HEK293 (cell line): ENCODE results near the gene PCBP1.
"Not testable (repeated sequence)": the region's sequence is repeated elsewhere in the genome, so short reads cannot be mapped to it uniquely, and the experiment has no call there.

Experiments
- KLF1 ChIP-seq: fragments of 450-650 bp; formaldehyde crosslinking; IDR thresholded peaks from 2 replicates; pipeline ENCODE4 v1.5.1; 2016; ENCODE audit warnings: missing biosample characterization, missing genetic modification characterization
- KLF16 ChIP-seq: fragments of 450-650 bp; formaldehyde crosslinking; IDR thresholded peaks from 2 replicates; pipeline ENCODE4 v1.5.1; 2017; ENCODE audit warnings: missing biosample characterization, missing genetic modification characterization
- PRDM1 ChIP-seq: fragments of 450-650 bp; formaldehyde crosslinking; IDR thresholded peaks from 2 replicates; pipeline ENCODE4; 2016; ENCODE audit warnings: missing biosample characterization, missing genetic modification characterization
- ZBTB1 ChIP-seq: fragments of 450-650 bp; formaldehyde crosslinking; IDR thresholded peaks from 2 replicates; pipeline ENCODE4 v1.5.1; 2016; ENCODE audit warnings: missing biosample characterization, missing genetic modification characterization
- ZBTB10 ChIP-seq: fragments of 450-650 bp; formaldehyde crosslinking; IDR thresholded peaks from 2 replicates; pipeline ENCODE4 v1.5.1; 2016; ENCODE audit warnings: missing biosample characterization, missing genetic modification characterization
- ZNF354C ChIP-seq: fragments of 450-650 bp; formaldehyde crosslinking; IDR thresholded peaks from 2 replicates; pipeline ENCODE4 v1.5.1; 2016; ENCODE audit warnings: missing biosample characterization, missing genetic modification characterization, low read depth, borderline replicate concordance
- ZNF610 ChIP-seq: fragments of 450-650 bp; formaldehyde crosslinking; IDR thresholded peaks from 2 replicates; pipeline ENCODE4 v1.5.1; 2016; ENCODE audit warnings: missing biosample characterization, missing genetic modification characterization, borderline replicate concordance
- ZNF701 ChIP-seq: fragments of 450-650 bp; formaldehyde crosslinking; IDR thresholded peaks from 2 replicates; pipeline ENCODE4 v1.5.1; 2016; ENCODE audit warnings: missing biosample characterization, missing genetic modification characterization
- ZNF768 ChIP-seq: fragments of 450-650 bp; formaldehyde crosslinking; IDR thresholded peaks from 2 replicates; pipeline ENCODE4 v1.5.1; 2018; ENCODE audit warnings: missing biosample characterization, mild to moderate bottlenecking, missing genetic modification characterization
- ZNF830 ChIP-seq: fragments of 450-650 bp; IDR thresholded peaks from 2 replicates; pipeline ENCODE4 v1.5.0; 2018; ENCODE audit warnings: missing biosample characterization, missing genetic modification characterization, low read depth, mild to moderate bottlenecking, moderate library complexity
- ZSCAN30 ChIP-seq: fragments of 450-650 bp; IDR thresholded peaks from 2 replicates; pipeline ENCODE4 v1.5.1; 2018; ENCODE audit warnings: missing biosample characterization, mild to moderate bottlenecking, missing genetic modification characterization, moderate library complexity
- TF ChIP-seq, protein P1 (sequence below): fragments of 450-650 bp; formaldehyde crosslinking; IDR thresholded peaks from 2 replicates; pipeline ENCODE4 v1.5.1; 2016; ENCODE audit warnings: missing biosample characterization, missing genetic modification characterization
- TF ChIP-seq, protein P2 (sequence below): fragments of 450-650 bp; formaldehyde crosslinking; IDR thresholded peaks from 2 replicates; pipeline ENCODE4 v1.5.1; 2016; ENCODE audit warnings: missing biosample characterization, missing genetic modification characterization
- TF ChIP-seq, protein P3 (sequence below): fragments of 450-650 bp; formaldehyde crosslinking; IDR thresholded peaks from 2 replicates; pipeline ENCODE4 v1.5.1; 2017; ENCODE audit warnings: missing biosample characterization, missing genetic modification characterization

DNA sequence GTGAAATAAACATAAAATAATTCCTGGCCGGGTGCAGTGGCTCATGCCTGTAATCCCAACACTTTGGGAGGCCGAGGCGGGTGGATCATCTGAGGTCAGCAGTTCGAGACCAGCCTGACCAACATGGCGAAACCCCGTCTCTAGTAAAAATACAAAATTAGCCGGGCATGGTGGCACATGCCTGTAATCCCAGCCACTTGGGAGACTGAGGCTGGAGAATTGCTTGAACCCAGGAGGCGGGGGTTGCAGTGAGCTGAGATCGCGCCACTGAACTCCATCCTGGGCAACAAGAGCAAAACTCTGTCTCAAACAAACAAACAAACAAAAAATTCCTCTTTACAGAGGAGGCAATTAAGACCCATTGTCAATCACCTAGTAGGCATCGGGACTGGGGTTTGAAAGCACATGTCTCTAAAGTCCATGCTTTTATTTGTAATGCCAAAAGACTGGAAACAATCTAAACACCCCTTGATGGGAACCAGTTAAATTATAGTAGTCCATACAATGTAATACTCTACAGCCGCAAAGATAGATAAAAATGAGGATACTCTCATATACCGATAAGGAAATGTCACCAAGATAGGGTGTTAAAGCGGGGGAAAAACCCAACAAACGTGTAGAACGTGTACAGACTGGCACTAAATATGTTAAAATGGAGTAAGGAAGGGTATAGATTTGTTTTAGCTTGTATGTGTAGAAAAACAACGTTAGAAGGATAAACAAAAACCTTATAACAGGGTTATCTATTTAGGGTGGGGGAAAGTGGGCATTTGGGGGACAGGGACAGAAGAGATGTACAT, 44.3 kb downstream of the PCBP1 start:
- TF ChIP-seq, protein P1, sequence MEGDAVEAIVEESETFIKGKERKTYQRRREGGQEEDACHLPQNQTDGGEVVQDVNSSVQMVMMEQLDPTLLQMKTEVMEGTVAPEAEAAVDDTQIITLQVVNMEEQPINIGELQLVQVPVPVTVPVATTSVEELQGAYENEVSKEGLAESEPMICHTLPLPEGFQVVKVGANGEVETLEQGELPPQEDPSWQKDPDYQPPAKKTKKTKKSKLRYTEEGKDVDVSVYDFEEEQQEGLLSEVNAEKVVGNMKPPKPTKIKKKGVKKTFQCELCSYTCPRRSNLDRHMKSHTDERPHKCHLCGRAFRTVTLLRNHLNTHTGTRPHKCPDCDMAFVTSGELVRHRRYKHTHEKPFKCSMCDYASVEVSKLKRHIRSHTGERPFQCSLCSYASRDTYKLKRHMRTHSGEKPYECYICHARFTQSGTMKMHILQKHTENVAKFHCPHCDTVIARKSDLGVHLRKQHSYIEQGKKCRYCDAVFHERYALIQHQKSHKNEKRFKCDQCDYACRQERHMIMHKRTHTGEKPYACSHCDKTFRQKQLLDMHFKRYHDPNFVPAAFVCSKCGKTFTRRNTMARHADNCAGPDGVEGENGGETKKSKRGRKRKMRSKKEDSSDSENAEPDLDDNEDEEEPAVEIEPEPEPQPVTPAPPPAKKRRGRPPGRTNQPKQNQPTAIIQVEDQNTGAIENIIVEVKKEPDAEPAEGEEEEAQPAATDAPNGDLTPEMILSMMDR (tag by site-specific recombination), result not testable (repeated sequence)
- not testable (repeated sequence) for TF ChIP-seq ZNF354C, ZSCAN30, ZBTB1, KLF16, ZBTB10, PRDM1, ZNF830, ZNF768, ZNF701, ZNF610, KLF1 (tag by site-specific recombination)
- TF ChIP-seq, protein P2, sequence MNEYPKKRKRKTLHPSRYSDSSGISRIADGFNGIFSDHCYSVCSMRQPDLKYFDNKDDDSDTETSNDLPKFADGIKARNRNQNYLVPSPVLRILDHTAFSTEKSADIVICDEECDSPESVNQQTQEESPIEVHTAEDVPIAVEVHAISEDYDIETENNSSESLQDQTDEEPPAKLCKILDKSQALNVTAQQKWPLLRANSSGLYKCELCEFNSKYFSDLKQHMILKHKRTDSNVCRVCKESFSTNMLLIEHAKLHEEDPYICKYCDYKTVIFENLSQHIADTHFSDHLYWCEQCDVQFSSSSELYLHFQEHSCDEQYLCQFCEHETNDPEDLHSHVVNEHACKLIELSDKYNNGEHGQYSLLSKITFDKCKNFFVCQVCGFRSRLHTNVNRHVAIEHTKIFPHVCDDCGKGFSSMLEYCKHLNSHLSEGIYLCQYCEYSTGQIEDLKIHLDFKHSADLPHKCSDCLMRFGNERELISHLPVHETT (tag by site-specific recombination), result not testable (repeated sequence)
- TF ChIP-seq, protein P3, sequence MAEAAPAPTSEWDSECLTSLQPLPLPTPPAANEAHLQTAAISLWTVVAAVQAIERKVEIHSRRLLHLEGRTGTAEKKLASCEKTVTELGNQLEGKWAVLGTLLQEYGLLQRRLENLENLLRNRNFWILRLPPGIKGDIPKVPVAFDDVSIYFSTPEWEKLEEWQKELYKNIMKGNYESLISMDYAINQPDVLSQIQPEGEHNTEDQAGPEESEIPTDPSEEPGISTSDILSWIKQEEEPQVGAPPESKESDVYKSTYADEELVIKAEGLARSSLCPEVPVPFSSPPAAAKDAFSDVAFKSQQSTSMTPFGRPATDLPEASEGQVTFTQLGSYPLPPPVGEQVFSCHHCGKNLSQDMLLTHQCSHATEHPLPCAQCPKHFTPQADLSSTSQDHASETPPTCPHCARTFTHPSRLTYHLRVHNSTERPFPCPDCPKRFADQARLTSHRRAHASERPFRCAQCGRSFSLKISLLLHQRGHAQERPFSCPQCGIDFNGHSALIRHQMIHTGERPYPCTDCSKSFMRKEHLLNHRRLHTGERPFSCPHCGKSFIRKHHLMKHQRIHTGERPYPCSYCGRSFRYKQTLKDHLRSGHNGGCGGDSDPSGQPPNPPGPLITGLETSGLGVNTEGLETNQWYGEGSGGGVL (tag by site-specific recombination), result not testable (repeated sequence)
